Fibroblast of the aortic adventitia (primary cell): ENCODE results near the gene NAV2. TPM values are rescaled to one million over a fixed set of nuclear protein-coding genes. Genes with fewer than 3 reads are reported as not detected.

Source experiments
- DNase-seq: peaks from one replicate; pipeline ENCODE4 v3.0.0-alpha.2; 2010; ENCODE audit warnings: low read depth
- H3K4me3 ChIP-seq: 2 replicates; pipeline ENCODE4 v1.5.1; 2011; ENCODE audit warnings: low read depth, mild to moderate bottlenecking, control low read depth, low read length, moderate library complexity
- total RNA-seq: library from RNA; depleted of rRNA; stranded (reverse); fragments of >200 nt; gene quantifications from 2 replicates; pipeline ENCODE4 v1.2.3, GENCODE V29; 2012; ENCODE audit warnings: low replicate concordance
- TF ChIP-seq, protein P1 (sequence below): IDR thresholded peaks from 2 replicates; pipeline ENCODE4 v1.5.1; 2011; ENCODE audit warnings: mild to moderate bottlenecking, low read length, control low read depth, inconsistent platforms; ENCODE audit not compliant: insufficient read depth

NAV2 gene
- total RNA-seq, 1 donor: 44.6 TPM

GRCh38 chr11:20035375-20035700 is 322.7 kb downstream of the NAV2 start:
- TF ChIP-seq, protein P1, sequence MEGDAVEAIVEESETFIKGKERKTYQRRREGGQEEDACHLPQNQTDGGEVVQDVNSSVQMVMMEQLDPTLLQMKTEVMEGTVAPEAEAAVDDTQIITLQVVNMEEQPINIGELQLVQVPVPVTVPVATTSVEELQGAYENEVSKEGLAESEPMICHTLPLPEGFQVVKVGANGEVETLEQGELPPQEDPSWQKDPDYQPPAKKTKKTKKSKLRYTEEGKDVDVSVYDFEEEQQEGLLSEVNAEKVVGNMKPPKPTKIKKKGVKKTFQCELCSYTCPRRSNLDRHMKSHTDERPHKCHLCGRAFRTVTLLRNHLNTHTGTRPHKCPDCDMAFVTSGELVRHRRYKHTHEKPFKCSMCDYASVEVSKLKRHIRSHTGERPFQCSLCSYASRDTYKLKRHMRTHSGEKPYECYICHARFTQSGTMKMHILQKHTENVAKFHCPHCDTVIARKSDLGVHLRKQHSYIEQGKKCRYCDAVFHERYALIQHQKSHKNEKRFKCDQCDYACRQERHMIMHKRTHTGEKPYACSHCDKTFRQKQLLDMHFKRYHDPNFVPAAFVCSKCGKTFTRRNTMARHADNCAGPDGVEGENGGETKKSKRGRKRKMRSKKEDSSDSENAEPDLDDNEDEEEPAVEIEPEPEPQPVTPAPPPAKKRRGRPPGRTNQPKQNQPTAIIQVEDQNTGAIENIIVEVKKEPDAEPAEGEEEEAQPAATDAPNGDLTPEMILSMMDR: no peak
- no peak overlapping the region for H3K4me3 ChIP-seq
- DNase-seq: no peak

DNA sequence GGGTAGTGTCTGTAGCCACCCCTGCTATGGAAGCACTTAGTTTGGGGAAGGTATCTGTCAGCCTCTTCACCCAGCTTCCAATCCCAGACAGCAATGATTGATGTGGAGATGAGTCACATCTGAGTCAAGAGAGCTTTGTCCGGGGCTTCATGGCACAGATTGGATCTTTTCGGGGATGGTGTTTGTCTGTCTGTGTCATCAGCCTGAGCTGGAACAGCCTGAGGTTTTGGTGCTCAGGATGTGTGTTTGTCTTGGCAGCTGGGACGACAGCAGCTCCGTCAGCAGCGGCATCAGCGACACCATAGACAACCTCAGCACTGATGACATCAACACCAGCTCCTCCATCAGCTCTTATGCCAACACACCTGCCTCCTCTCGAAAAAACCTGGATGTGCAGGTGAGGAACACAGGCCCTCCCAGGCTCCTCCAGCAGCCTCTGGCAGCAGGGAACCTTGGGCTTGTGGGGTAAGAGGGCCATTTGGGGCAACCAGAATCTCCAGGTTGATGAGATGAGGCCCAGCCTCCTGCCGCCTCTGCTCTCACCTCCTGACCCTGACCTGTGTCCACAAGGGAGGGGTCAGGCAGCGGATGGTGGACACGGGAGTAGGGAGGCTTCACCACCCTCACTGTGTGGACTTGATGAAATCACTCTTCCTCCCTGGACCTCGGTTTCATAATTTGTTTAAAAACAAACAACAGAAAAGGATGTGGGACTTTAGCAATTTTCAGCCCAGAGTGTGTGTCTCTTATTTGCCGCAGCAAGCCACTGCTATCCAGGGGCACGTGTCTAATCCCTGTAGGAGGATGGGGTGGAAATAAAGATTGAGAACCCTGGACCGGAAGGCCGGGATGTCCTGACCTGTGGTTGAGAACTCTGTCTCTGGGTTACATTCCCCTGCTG is 323.3 kb downstream of the NAV2 start:
- no peak overlapping the region for H3K4me3 ChIP-seq
- TF ChIP-seq, protein P1: no peak
- DNase-seq: peak; percentile 81

DNA sequence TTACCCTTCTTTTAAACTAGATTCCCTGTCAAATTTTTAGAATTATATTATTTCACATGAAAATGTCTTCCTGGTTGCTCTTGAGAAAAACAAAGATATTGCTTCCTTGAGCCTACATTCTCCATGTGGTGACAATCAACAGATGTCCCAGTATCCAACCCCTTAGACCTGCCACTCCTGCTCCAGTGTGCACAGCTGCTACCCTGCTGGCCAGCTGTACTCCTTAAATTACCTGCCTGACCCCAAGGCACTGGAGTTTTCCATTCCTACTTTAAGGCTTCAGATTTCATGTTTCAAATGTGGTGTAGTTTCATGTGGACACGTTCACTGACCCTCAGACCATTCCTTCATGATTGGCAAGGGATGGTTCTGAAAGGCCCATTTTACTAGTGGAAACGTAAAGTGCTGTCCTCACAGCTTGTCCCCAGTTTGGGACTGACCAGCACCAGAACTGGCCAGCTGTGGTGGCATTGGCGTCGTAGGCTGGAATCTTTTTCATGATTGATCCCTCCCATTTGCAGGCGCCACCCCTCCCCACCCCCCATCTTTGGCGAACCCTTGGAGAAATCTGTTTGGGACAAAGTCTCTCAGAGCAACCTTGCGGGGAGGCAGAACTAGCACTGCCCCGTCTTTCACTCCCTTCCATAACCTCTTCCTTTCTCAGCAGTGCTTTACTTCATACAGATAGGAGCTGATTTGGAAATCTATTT is 324.1 kb downstream of the NAV2 start:
- H3K4me3 ChIP-seq: no peak overlapping the region
- DNase-seq: no peak
- TF ChIP-seq, protein P1: no peak

DNA sequence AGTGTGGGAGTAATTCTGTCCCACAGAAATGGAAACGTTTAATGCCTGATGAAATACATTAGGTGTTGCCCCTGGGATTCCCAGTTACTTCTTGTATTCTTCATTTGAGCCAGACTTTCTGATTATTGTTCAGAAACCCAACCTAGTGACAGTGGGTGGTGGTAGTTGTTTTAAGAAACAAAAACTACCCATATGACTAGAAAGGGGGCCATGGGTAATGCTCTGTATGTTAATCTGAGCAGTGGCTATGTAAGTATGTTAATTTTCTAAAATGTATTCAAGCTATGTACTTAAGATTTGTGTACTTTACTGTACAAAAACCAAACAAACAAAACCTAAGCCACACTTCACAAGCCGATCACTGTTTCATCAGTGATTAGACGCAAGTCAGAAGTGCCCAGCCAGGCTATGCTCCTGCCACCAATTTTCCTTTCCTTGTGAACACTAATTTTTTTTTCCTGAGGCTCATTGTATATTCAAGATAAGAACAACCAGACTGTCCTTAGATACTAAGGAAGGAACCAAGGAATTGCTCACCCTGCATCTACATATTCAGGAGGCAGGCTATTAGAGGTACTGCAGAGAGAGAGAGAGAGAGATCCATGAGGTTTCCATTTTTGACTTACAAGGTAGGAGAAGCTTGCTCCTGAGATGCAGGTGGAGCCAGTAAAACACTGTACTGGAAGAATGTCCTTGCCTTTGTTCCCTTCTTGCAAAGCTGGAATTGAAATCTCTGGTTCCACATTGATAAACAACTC is 324.9 kb downstream of the NAV2 start:
- no peak overlapping the region for H3K4me3 ChIP-seq
- no peak for DNase-seq
- TF ChIP-seq, protein P1: no peak

GRCh38 chr11:20038412-20038811 is 325.8 kb downstream of the NAV2 start:
- no peak for DNase-seq
- no peak overlapping the region for H3K4me3 ChIP-seq
- TF ChIP-seq, protein P1: no peak

- H3K4me3 ChIP-seq: no peak overlapping the region
- DNase-seq: no peak
- TF ChIP-seq, protein P1: no peak
Measured at GRCh38 chr11:20038972-20039371, 326.3 kb downstream of the NAV2 start.
